Mesenchymal stem cell (in vitro differentiated cells and primary cell): Measurements from ENCODE around the gene PNMA6F.
"Not testable (repeated sequence)": the region's sequence is repeated elsewhere in the genome, so short reads cannot be mapped to it uniquely, and the experiment has no call there.

ENCODE experiments used
- DNase-seq: peaks from one replicate; pipeline ENCODE4 v3.0.0-alpha.2; 2013
- H2AFZ ChIP-seq: one replicate; pipeline ENCODE4 v1.6.1; 2013; ENCODE audit warnings: low read depth, mild to moderate bottlenecking, control low read depth, inconsistent platforms, low read length, moderate library complexity
- H2AK5ac ChIP-seq: 2 replicates; pipeline ENCODE4 v1.6.1; 2013; ENCODE audit warnings: low read length, moderate library complexity, mild to moderate bottlenecking, inconsistent platforms; ENCODE audit not compliant: severe bottlenecking
- H2BK120ac ChIP-seq: one replicate; pipeline ENCODE4 v1.6.1; 2013; ENCODE audit warnings: low read depth, mild to moderate bottlenecking, inconsistent platforms, low read length, moderate library complexity
- H2BK12ac ChIP-seq, 2 experiments: one replicate each; pipeline ENCODE4 v1.6.1; 2013; ENCODE audit warnings: inconsistent platforms in 2 of 2, low read length in 2 of 2, mild to moderate bottlenecking in 2 of 2, moderate library complexity in 2 of 2, control low read depth in 1 of 2
- H2BK15ac ChIP-seq: one replicate; pipeline ENCODE4 v1.6.1; 2013; ENCODE audit warnings: mild to moderate bottlenecking, low read depth, inconsistent platforms; ENCODE audit not compliant: poor library complexity, severe bottlenecking
- H2BK5ac ChIP-seq: 2 replicates; pipeline ENCODE4 v1.6.1; 2013; ENCODE audit warnings: low read depth, mild to moderate bottlenecking, low read length, control low read depth, inconsistent platforms; ENCODE audit not compliant: poor library complexity, severe bottlenecking
- H3K14ac ChIP-seq, 2 experiments: one replicate each; pipeline ENCODE4 v1.6.1; 2013; ENCODE audit warnings: inconsistent platforms in 2 of 2, low read length in 2 of 2, control low read depth in 1 of 2, mild to moderate bottlenecking in 1 of 2, moderate library complexity in 1 of 2
- H3K18ac ChIP-seq, 2 experiments: one replicate each; pipeline ENCODE4 v1.6.1; 2013; ENCODE audit warnings: inconsistent platforms in 2 of 2, low read length in 2 of 2, control low read depth in 1 of 2, low read depth in 1 of 2, mild to moderate bottlenecking in 1 of 2
- H3K23ac ChIP-seq, 2 experiments: one replicate each; pipeline ENCODE4 v1.6.1; 2013; ENCODE audit warnings: inconsistent platforms in 2 of 2, low read length in 2 of 2, mild to moderate bottlenecking in 2 of 2, moderate library complexity in 2 of 2, control low read depth in 1 of 2
- H3K27ac ChIP-seq: 2 replicates; pipeline ENCODE4 v1.5.1; 2013; ENCODE audit warnings: mild to moderate bottlenecking, moderate library complexity, low read length, control low read depth, inconsistent platforms; ENCODE audit not compliant: poor library complexity, severe bottlenecking
- H3K27me3 ChIP-seq, 2 experiments: 2 replicates each; pipeline versions ENCODE4 v1.6.1 to v1.7.0; 2013; ENCODE audit warnings: low read length in 2 of 2, mild to moderate bottlenecking in 2 of 2, moderate library complexity in 2 of 2, control low read depth in 1 of 2, inconsistent platforms in 1 of 2; ENCODE audit not compliant: control insufficient read depth in 1 of 2, insufficient read depth in 1 of 2
- H3K36me3 ChIP-seq, 2 experiments: 2 replicates each; pipeline versions ENCODE4 v1.6.1 to v1.7.0; 2013; ENCODE audit warnings: low read length in 2 of 2, control low read depth in 1 of 2, inconsistent platforms in 1 of 2, low read depth in 1 of 2, mild to moderate bottlenecking in 1 of 2; ENCODE audit not compliant: insufficient read depth in 2 of 2, control insufficient read depth in 1 of 2
- H3K4ac ChIP-seq, 2 experiments: one replicate each; pipeline ENCODE4 v1.6.1; 2013; ENCODE audit warnings: inconsistent platforms in 2 of 2, low read length in 2 of 2, mild to moderate bottlenecking in 2 of 2, moderate library complexity in 2 of 2, control low read depth in 1 of 2, low read depth in 1 of 2
- H3K4me1 ChIP-seq: 2 replicates; pipeline ENCODE4 v1.6.1; 2013; ENCODE audit warnings: low read depth, low read length, control low read depth; ENCODE audit not compliant: control insufficient read depth, insufficient read depth
- H3K4me2 ChIP-seq: 2 replicates; pipeline ENCODE4 v1.6.1; 2013; ENCODE audit warnings: low read length, mild to moderate bottlenecking, inconsistent platforms; ENCODE audit not compliant: poor library complexity, severe bottlenecking
- H3K4me3 ChIP-seq, 2 experiments: 2 replicates each; pipeline versions ENCODE4 v1.5.1 to v1.7.0; 2013; ENCODE audit warnings: low read length in 2 of 2, mild to moderate bottlenecking in 2 of 2, control low read depth in 1 of 2, low read depth in 1 of 2; ENCODE audit not compliant: insufficient read depth in 1 of 2
- H3K79me1 ChIP-seq: replicated peaks from 2 replicates; pipeline ENCODE4 v1.6.1; 2013; ENCODE audit warnings: mild to moderate bottlenecking, control low read depth, low read length, inconsistent platforms; ENCODE audit not compliant: poor library complexity, severe bottlenecking
- H3K9ac ChIP-seq: 2 replicates; pipeline ENCODE4 v1.7.0; 2013; ENCODE audit warnings: mild to moderate bottlenecking, low read length, moderate library complexity
- H3K9me3 ChIP-seq: 2 replicates; pipeline ENCODE4 v1.7.0; 2013; ENCODE audit warnings: mild to moderate bottlenecking, low read length; ENCODE audit not compliant: control insufficient read depth
- H4K8ac ChIP-seq: one replicate; pipeline ENCODE4 v1.6.1; 2013; ENCODE audit warnings: inconsistent platforms, mild to moderate bottlenecking, low read length, moderate library complexity
- H4K91ac ChIP-seq: one replicate; pipeline ENCODE4 v1.6.1; 2013; ENCODE audit warnings: mild to moderate bottlenecking, low read length, inconsistent platforms
- WGBS: methylation state at CpG from one replicate; pipeline ENCODE4 v1.1.7; 2013; ENCODE audit warnings: mixed read lengths; 5-methylcytosine and 5-hydroxymethylcytosine counted together

PNMA6F gene

GRCh38 chrX:153281784-153282183 lies 39.8 kb downstream of the PNMA6F start:
- not testable (repeated sequence) for H4K8ac ChIP-seq, H2BK15ac ChIP-seq, H3K4ac ChIP-seq, H3K4me3 ChIP-seq, H3K4me1 ChIP-seq, H2BK120ac ChIP-seq, H3K9ac ChIP-seq, DNase-seq, H2BK5ac ChIP-seq, H3K9me3 ChIP-seq, H3K18ac ChIP-seq, H4K91ac ChIP-seq, H3K36me3 ChIP-seq, H3K14ac ChIP-seq, H3K27ac ChIP-seq, H3K27me3 ChIP-seq, H3K4me2 ChIP-seq, H2BK12ac ChIP-seq, H3K79me1 ChIP-seq, H3K23ac ChIP-seq, H2AFZ ChIP-seq, H2AK5ac ChIP-seq
- no CpG with 5 or more reads among the region's 3 CpGs for WGBS

- H2BK120ac ChIP-seq, H3K14ac ChIP-seq, H3K23ac ChIP-seq, H3K4me3 ChIP-seq, H3K9me3 ChIP-seq, H3K36me3 ChIP-seq, H3K9ac ChIP-seq, H3K4me1 ChIP-seq, H2BK5ac ChIP-seq, H4K91ac ChIP-seq, H3K27me3 ChIP-seq, H3K4ac ChIP-seq, H3K18ac ChIP-seq, H3K4me2 ChIP-seq, H3K79me1 ChIP-seq, H2BK12ac ChIP-seq, H2AFZ ChIP-seq, DNase-seq, H3K27ac ChIP-seq, H2BK15ac ChIP-seq, H2AK5ac ChIP-seq, H4K8ac ChIP-seq: not testable (repeated sequence)
- WGBS = no CpG with 5 or more reads among the region's 8 CpGs
Measured at GRCh38 chrX:153279304-153279703, 42.3 kb downstream of the PNMA6F start.

GRCh38 chrX:153276049-153276448 lies 45.5 kb downstream of the PNMA6F start:
- not testable (repeated sequence) for H4K8ac ChIP-seq, H3K14ac ChIP-seq, H3K4me3 ChIP-seq, H4K91ac ChIP-seq, H3K79me1 ChIP-seq, H3K23ac ChIP-seq, H3K27ac ChIP-seq, H3K4ac ChIP-seq, H3K4me1 ChIP-seq, H3K36me3 ChIP-seq, H2AK5ac ChIP-seq, DNase-seq, H3K18ac ChIP-seq, H3K4me2 ChIP-seq, H3K9me3 ChIP-seq, H3K9ac ChIP-seq, H2BK15ac ChIP-seq, H2BK12ac ChIP-seq, H2BK5ac ChIP-seq, H2AFZ ChIP-seq, H3K27me3 ChIP-seq, H2BK120ac ChIP-seq
- WGBS = 92% methylated on average over 2 of the region's 14 CpGs

GRCh38 chrX:153275418-153275817 lies 46.1 kb downstream of the PNMA6F start:
- H2BK120ac ChIP-seq, H4K8ac ChIP-seq, H3K27ac ChIP-seq, H2BK12ac ChIP-seq, H3K14ac ChIP-seq, H3K4me3 ChIP-seq, H2BK5ac ChIP-seq, H2AK5ac ChIP-seq, H3K9ac ChIP-seq, H3K79me1 ChIP-seq, H3K23ac ChIP-seq, H3K4me2 ChIP-seq, H3K18ac ChIP-seq, DNase-seq, H4K91ac ChIP-seq, H2AFZ ChIP-seq, H3K4me1 ChIP-seq, H2BK15ac ChIP-seq, H3K36me3 ChIP-seq, H3K9me3 ChIP-seq, H3K27me3 ChIP-seq, H3K4ac ChIP-seq: not testable (repeated sequence)
- no CpG with 5 or more reads among the region's 16 CpGs for WGBS
